ENCODE measurements around the gene BCL2.

DNA sequence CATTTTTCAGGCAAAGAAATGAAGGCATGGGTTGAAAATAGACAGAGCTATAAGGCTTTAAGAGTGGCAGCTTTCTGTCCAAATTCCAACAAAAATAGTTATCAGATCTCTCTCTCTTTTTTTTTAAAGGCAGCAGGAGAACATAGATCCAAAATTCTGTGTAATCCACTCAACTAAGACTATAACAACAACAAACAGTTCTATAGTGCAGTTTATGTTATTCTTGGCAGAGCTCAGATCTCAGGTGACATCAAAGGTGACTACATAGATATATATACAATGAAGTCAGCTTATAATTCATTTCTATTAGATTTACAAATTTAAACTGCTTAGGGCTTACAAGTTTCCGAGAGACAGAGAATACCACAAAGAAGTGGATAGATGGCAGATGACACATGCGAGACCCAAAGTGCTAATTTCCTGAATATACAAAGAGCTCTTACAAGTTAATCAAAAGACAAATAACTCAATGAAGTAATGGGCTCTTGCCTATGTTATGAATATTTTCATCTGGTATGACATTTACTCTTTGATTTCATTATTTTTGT is 223.2 kb downstream of the BCL2 start:
- TF ChIP-seq, protein P1, sequence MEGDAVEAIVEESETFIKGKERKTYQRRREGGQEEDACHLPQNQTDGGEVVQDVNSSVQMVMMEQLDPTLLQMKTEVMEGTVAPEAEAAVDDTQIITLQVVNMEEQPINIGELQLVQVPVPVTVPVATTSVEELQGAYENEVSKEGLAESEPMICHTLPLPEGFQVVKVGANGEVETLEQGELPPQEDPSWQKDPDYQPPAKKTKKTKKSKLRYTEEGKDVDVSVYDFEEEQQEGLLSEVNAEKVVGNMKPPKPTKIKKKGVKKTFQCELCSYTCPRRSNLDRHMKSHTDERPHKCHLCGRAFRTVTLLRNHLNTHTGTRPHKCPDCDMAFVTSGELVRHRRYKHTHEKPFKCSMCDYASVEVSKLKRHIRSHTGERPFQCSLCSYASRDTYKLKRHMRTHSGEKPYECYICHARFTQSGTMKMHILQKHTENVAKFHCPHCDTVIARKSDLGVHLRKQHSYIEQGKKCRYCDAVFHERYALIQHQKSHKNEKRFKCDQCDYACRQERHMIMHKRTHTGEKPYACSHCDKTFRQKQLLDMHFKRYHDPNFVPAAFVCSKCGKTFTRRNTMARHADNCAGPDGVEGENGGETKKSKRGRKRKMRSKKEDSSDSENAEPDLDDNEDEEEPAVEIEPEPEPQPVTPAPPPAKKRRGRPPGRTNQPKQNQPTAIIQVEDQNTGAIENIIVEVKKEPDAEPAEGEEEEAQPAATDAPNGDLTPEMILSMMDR (conservative IDR thresholded peaks at IDR 0.05) = no peak
- no peak for TF ChIP-seq ZFX (IDR thresholded peaks at IDR 0.05)

Data from C4-2B (cell line).